ENCODE data around the gene DCXR.

- peak; percentile 91 for TF ChIP-seq CTCF (conservative IDR thresholded peaks at IDR 0.05; ENCODE audit: low read length)
- no peak for TF ChIP-seq EZH2phosphoT487 (IDR thresholded peaks at IDR 0.05; ENCODE audit: borderline replicate concordance, low read depth, low read length)
These were observed 16.2 kb downstream of the DCXR start for GRCh38 chr17:82021107-82021899.

All from OCI-LY7 (cell line).